K562 (cell line): ENCODE measurements around the gene FAM47B. TPM values are rescaled to one million over a fixed set of nuclear protein-coding genes. Genes with fewer than 3 reads are reported as not detected.

Experiments used
- ATAC-seq: fragments of 200-7000 bp; cut with Tn5 transposase; 3 replicates; pipeline ENCODE4 v1.9.1; 2020; ENCODE audit warnings: moderate library complexity
- Bru-seq: library from RNA; stranded (reverse); fragments of 400-500 nt; gene quantifications from one replicate; lab custom pipeline; 2021; lab: Mats Ljungman, UMichigan
- BruChase-seq, 2 experiments: library from RNA; stranded (reverse); fragments of 400-500 nt; gene quantifications; one replicate each; lab custom pipeline; 2021; lab: Mats Ljungman, UMichigan
- BruUV-seq: library from RNA; stranded (reverse); fragments of 400-500 nt; replicated peaks from 2 replicates; lab custom pipeline; 2021; lab: Mats Ljungman, UMichigan
- CTCF ChIA-PET: fragments of 300-600 bp; formaldehyde crosslinking; extraction: SDS; loops from one replicate; lab custom pipeline; 2021; ENCODE audit warnings: low intra/inter-chr PET ratio; lab: Yijun Ruan, JAX
- POLR2A ChIA-PET: fragments of 300-600, 350-650 bp; sonication (Branson Sonifier 250); formaldehyde crosslinking; extraction: SDS; loops from one replicate; lab custom pipeline; 2021; ENCODE audit warnings: antibody characterized with exemption, inconsistent platforms; lab: Yijun Ruan, JAX
- DNase-seq, 4 experiments: peaks; one replicate each; pipeline versions ENCODE4 v3.0.0 to v3.0.0-alpha.2; 2011 to 2018; ENCODE audit warnings: low spot score in 3 of 4, mixed read lengths in 3 of 4; ENCODE audit errors: extremely low read depth in 1 of 4
- FAIRE-seq: peaks from 2 replicates; lab custom pipeline; 2011; peaks lifted over from hg19 to GRCh38; lab: Jason Lieb, UNC
- H2AFZ ChIP-seq: 2 replicates; pipeline ENCODE4 v1.6.0; 2011; ENCODE audit warnings: low read depth, low read length, control low read depth, inconsistent platforms
- H3K27ac ChIP-seq: fragments of 200-600 bp; 3 replicates; pipeline ENCODE4 v1.8.0; 2011; ENCODE audit warnings: low read depth, mild to moderate bottlenecking, control low read depth, inconsistent platforms, low read length, moderate library complexity, mixed read lengths; ENCODE audit errors: extremely low read depth
- H3K27me3 ChIP-seq, 2 experiments: fragments of 300-600 bp in 1 of 2; 2 replicates in 1 of 2; 3 replicates in 1 of 2; pipeline versions ENCODE4 v1.6.0 to v1.8.0; 2011; ENCODE audit warnings: inconsistent platforms in 2 of 2, low read length in 2 of 2, mild to moderate bottlenecking in 1 of 2, mixed read lengths in 1 of 2, moderate library complexity in 1 of 2; ENCODE audit not compliant: control insufficient read depth in 2 of 2, insufficient read depth in 2 of 2
- H3K36me3 ChIP-seq: fragments of 300-600 bp; 3 replicates; pipeline ENCODE4 v1.8.0; 2011; ENCODE audit warnings: mild to moderate bottlenecking, low read length, inconsistent platforms; ENCODE audit not compliant: control insufficient read depth, insufficient read depth
- H3K4me1 ChIP-seq, 2 experiments: fragments of 200-600 bp in 1 of 2; replicated peaks in 1 of 2; 2 replicates in 1 of 2; 3 replicates in 1 of 2; pipeline versions ENCODE4 v1.5.1 to v1.8.0; 2011; ENCODE audit warnings: inconsistent platforms in 2 of 2, low read length in 2 of 2, mild to moderate bottlenecking in 1 of 2, mixed read lengths in 1 of 2, moderate library complexity in 1 of 2; ENCODE audit not compliant: control insufficient read depth in 2 of 2, insufficient read depth in 2 of 2
- H3K4me2 ChIP-seq: 2 replicates; pipeline ENCODE4 v1.6.1; 2011; ENCODE audit warnings: low read length, control low read depth, inconsistent platforms, mixed read lengths; ENCODE audit not compliant: insufficient read depth
- H3K4me3 ChIP-seq: fragments of 200-600 bp; sonication (generic), shearing (Covaris generic); 2 replicates; pipeline ENCODE4 v1.5.1; 2016; ENCODE audit warnings: control low read depth, inconsistent platforms
- H3K79me2 ChIP-seq: fragments of 200-600 bp; 3 replicates; pipeline ENCODE4 v1.8.0; 2011; ENCODE audit warnings: low read length, inconsistent platforms; ENCODE audit not compliant: control insufficient read depth, insufficient read depth
- H3K9ac ChIP-seq, 2 experiments: 2 replicates each; pipeline versions ENCODE4 v1.6.0 to v1.6.1; 2011; ENCODE audit warnings: low read depth in 2 of 2, low read length in 2 of 2, control low read depth in 1 of 2, inconsistent platforms in 1 of 2, mild to moderate bottlenecking in 1 of 2, mixed read lengths in 1 of 2; ENCODE audit not compliant: insufficient read depth in 1 of 2
- H3K9me1 ChIP-seq: one replicate; pipeline ENCODE4 v1.6.0; 2011; ENCODE audit warnings: inconsistent platforms, mild to moderate bottlenecking, low read length, moderate library complexity; ENCODE audit not compliant: control insufficient read depth, insufficient read depth
- H3K9me3 ChIP-seq: replicated peaks from 2 replicates; pipeline ENCODE4 v1.5.1; 2011; ENCODE audit warnings: low read depth, low read length, inconsistent platforms; ENCODE audit not compliant: control insufficient read depth, insufficient read depth
- H4K20me1 ChIP-seq: replicated peaks from 2 replicates; pipeline ENCODE4 v1.6.1; 2011; ENCODE audit warnings: low read length, inconsistent platforms, mixed read lengths; ENCODE audit not compliant: control insufficient read depth, insufficient read depth
- ARID1B ChIP-seq: fragments of 450-650 bp; IDR thresholded peaks from 2 replicates; pipeline ENCODE4 v1.6.1; 2016; ENCODE audit warnings: antibody characterized with exemption, mild to moderate bottlenecking, inconsistent platforms
- ATF1 ChIP-seq, 2 experiments: fragments of 450-650 bp in 1 of 2; IDR thresholded peaks; 2 replicates each; pipeline ENCODE4 v1.6.1; 2016; ENCODE audit warnings: missing compliant biosample characterization in 1 of 2, missing genetic modification characterization in 1 of 2
- BRF2 ChIP-seq: IDR thresholded peaks from 3 replicates; pipeline ENCODE4 v1.6.1; 2011; ENCODE audit warnings: borderline replicate concordance, mild to moderate bottlenecking; ENCODE audit not compliant: insufficient read length, insufficient read depth
- CBFB ChIP-seq: sonication (generic); formaldehyde crosslinking; IDR thresholded peaks from 2 replicates; pipeline ENCODE4 v1.4.0; 2020; ENCODE audit warnings: mild to moderate bottlenecking, missing genetic modification reagents
- FOXJ2 ChIP-seq: fragments of 200-800 bp; sonication (Bioruptor generic); IDR thresholded peaks from 2 replicates; pipeline ENCODE4 v1.6.1; 2016; ENCODE audit warnings: missing genetic modification characterization, missing compliant biosample characterization
- GABPA ChIP-seq: fragments of 200-800 bp; sonication (Bioruptor generic); conservative IDR thresholded peaks from 2 replicates; pipeline ENCODE4 v1.6.1; 2016; ENCODE audit warnings: low read depth, missing genetic modification characterization, missing compliant biosample characterization
- NCOA2 ChIP-seq, 2 experiments: fragments of 450-650 bp; IDR thresholded peaks; 2 replicates each; pipeline ENCODE4 v1.6.1; 2018; ENCODE audit warnings: mild to moderate bottlenecking in 2 of 2, moderate library complexity in 1 of 2; ENCODE audit not compliant: partially characterized antibody in 2 of 2
- SMARCE1 ChIP-seq: fragments of 450-650 bp; IDR thresholded peaks from 2 replicates; pipeline ENCODE4 v1.7.1; 2016; ENCODE audit warnings: mild to moderate bottlenecking
- TAF1 ChIP-seq: IDR thresholded peaks from 2 replicates; pipeline ENCODE4 v1.6.1; 2011; ENCODE audit warnings: mild to moderate bottlenecking, low read length, moderate library complexity; ENCODE audit not compliant: insufficient read depth, control insufficient read depth, severe bottlenecking; ENCODE audit errors: extremely low read depth
- TCF7 ChIP-seq: sonication (generic); IDR thresholded peaks from 2 replicates; pipeline ENCODE4 v1.6.1; 2016; ENCODE audit warnings: antibody characterized with exemption, borderline replicate concordance
- TSC22D4 ChIP-seq: fragments of 450-650 bp; IDR thresholded peaks from 2 replicates; pipeline ENCODE4 v1.6.1; 2016; ENCODE audit warnings: missing genetic modification characterization, missing biosample characterization, control low read depth
- ZNF143 ChIP-seq: sonication (generic); formaldehyde crosslinking; IDR thresholded peaks from 2 replicates; pipeline ENCODE4 v1.9.0; 2022; ENCODE audit warnings: mild to moderate bottlenecking, missing genetic modification reagents
- WGBS: fragments of 100-300 bp; shearing (Covaris generic); methylation state at CpG from one replicate; pipeline ENCODE4 v1.1.6; 2016; ENCODE audit warnings: low coverage, mixed read lengths; ENCODE audit not compliant: insufficient coverage; ENCODE audit errors: missing lambda C conversion rate; 5-methylcytosine and 5-hydroxymethylcytosine counted together
- in situ Hi-C: fragments of 300-500 bp; cut with MboI; formaldehyde crosslinking; loops from 4 replicates; pipeline ENCODE4 v1.15.0; 2018; ENCODE audit warnings: inconsistent platforms, mixed read lengths
- intact Hi-C: fragments of 100-400 bp; cut with micrococcal nuclease; formaldehyde crosslinking; loops from 2 replicates; pipeline ENCODE4 v1.14.2; 2022
- long read RNA-seq, 3 experiments: library from polyadenylated mRNA in 2 of 3; library from RNA in 1 of 3; unstranded in 2 of 3; stranded (forward) in 1 of 3; transcript quantifications; one replicate each; pipeline ENCODE4 v2.0.0, GENCODE V29; 2019 to 2022
- polyA minus RNA-seq, 3 experiments: library from RNA; depleted of rRNA, polyadenylated mRNA; stranded (reverse); fragments of >200 nt; gene quantifications; 2 replicates each; pipeline ENCODE4 v1.2.3, GENCODE V29; 2011
- polyA plus RNA-seq, 8 experiments: library from polyadenylated mRNA; depleted of rRNA in 4 of 8; stranded (reverse) in 5 of 8; unstranded in 3 of 8; fragments of >200 nt; fragmentation: Nextera tagmentation in 2 of 8; fragmentation: Illumina TruSeq in 1 of 8; extraction: Ambion mirVana in 2 of 8; extraction: Trizol in 1 of 8; gene quantifications; 2 replicates each; pipeline versions ENCODE4 v1.2.1 to v1.2.3, GENCODE V29; 2011 to 2014; ENCODE audit warnings: inconsistent platforms in 1 of 8, missing spikeins in 1 of 8
- total RNA-seq, 7 experiments: library from RNA; depleted of rRNA in 6 of 7; stranded (reverse); fragments of >200 nt in 6 of 7; fragmentation: Illumina TruSeq in 2 of 7; extraction: Trizol in 2 of 7; gene quantifications; 2 replicates each; pipeline versions ENCODE4 v1.2.1 to v1.2.3, GENCODE V29; 2011 to 2021; ENCODE audit warnings: low replicate concordance in 1 of 7
- TF ChIP-seq, protein P1 (sequence below): sonication (generic); formaldehyde crosslinking; IDR thresholded peaks from 2 replicates; pipeline ENCODE4 v1.8.1; 2023; ENCODE audit warnings: mild to moderate bottlenecking, missing genetic modification reagents
- TF ChIP-seq, protein P2 (sequence below), 2 experiments: fragments of 200-800 bp in 1 of 2; sonication (Bioruptor generic) in 1 of 2; sonication (generic) in 1 of 2; formaldehyde crosslinking in 1 of 2; IDR thresholded peaks in 1 of 2; conservative IDR thresholded peaks in 1 of 2; 2 replicates each; pipeline versions ENCODE4 v1.5.0 to v1.6.1; 2016 to 2020; ENCODE audit warnings: missing compliant biosample characterization in 1 of 2, missing genetic modification characterization in 1 of 2, missing genetic modification reagents in 1 of 2

FAM47B gene
- not detected in 2 replicates for total RNA-seq (2011; cell fraction: chromatin; rRNA removed; ENCODE audit: low replicate concordance)
- total RNA-seq (2011; cell fraction: nucleolus; rRNA removed), result not detected in 2 replicates
- not detected in 2 replicates for total RNA-seq (2011; cell fraction: nucleoplasm; rRNA removed)
- not detected in 2 replicates for total RNA-seq (2014; rRNA removed)
- total RNA-seq (2014; rRNA removed; fragmentation: Illumina TruSeq; extraction: Trizol), result not detected in 2 replicates
- not detected in 2 replicates for total RNA-seq (2015; rRNA removed; fragmentation: Illumina TruSeq; extraction: Trizol)
- not detected in 2 replicates for total RNA-seq (2021)
- polyA plus RNA-seq (2011; rRNA removed), result not detected in 2 replicates
- not detected in 2 replicates for polyA plus RNA-seq (2011; cell fraction: cytosol; rRNA removed)
- not detected in 2 replicates for polyA plus RNA-seq (2011; cell fraction: nucleus; rRNA removed)
- polyA plus RNA-seq (2012), result not detected in 2 replicates
- polyA plus RNA-seq (2014; fragmentation: Illumina TruSeq; extraction: Trizol), result not detected in 2 replicates
- not detected for polyA plus RNA-seq (2014; fragmentation: Nextera tagmentation; extraction: Ambion mirVana)
- polyA plus RNA-seq (2014; rRNA removed), result not detected in 2 replicates
- not detected in 2 replicates for polyA minus RNA-seq (2011; rRNA and poly(A)+ RNA removed)
- polyA minus RNA-seq (2011; cell fraction: cytosol; rRNA and poly(A)+ RNA removed), result not detected in 2 replicates
- polyA minus RNA-seq (2011; cell fraction: nucleus; rRNA and poly(A)+ RNA removed), result not detected in 2 replicates
- not detected for Bru-seq, nascent RNA
- not detected for BruChase-seq, experiment 1, labeled RNA remaining after a 2-hour chase
- BruChase-seq, experiment 2, labeled RNA remaining after a 6-hour chase, result not detected
- long read RNA-seq, experiment 1, result 0 reads
- long read RNA-seq, experiment 2, result 0 reads
- long read RNA-seq, experiment 3, result 0 reads

- no peak within 1 kb of the TSS for H3K27ac ChIP-seq
- CTCF ChIA-PET, result no interaction called here
- no peaks in the 10 kb centered on the region for H3K4me1 ChIP-seq
- FAIRE-seq (no peak), DNase-seq (no peak), ATAC-seq (no peak)
- H2AFZ ChIP-seq, result no peak within 1 kb of the TSS
- no peak within 1 kb of the TSS for H3K4me2 ChIP-seq
- intact Hi-C loops (no loop called here), in situ Hi-C loops (no loop called here)
- H3K36me3 ChIP-seq, result no peaks in the 10 kb centered on the region
- POLR2A ChIA-PET, result no interaction called here
- no peak within 1 kb of the TSS for H3K4me3 ChIP-seq
- 0% methylated on average over 9 of the region's 11 CpGs for WGBS
- H3K9ac ChIP-seq, result no peak within 1 kb of the TSS
- no peaks in the 10 kb centered on the region for H3K9me1 ChIP-seq
- H3K27me3 ChIP-seq, result no peaks in the 10 kb centered on the region
- no TSS peak for BruUV-seq
- no peaks in the 10 kb centered on the region for H3K9me3 ChIP-seq
- H4K20me1 ChIP-seq, result no peaks in the 10 kb centered on the region
- no peaks in the 10 kb centered on the region for H3K79me2 ChIP-seq
- TF ChIP-seq ZNF143 (no peak), TAF1 (no peak), ARID1B (no peak), CBFB (no peak), SMARCE1 (no peak), BRF2 (no peak), NCOA2 (IDR thresholded peaks at IDR 0.05; ENCODE audit: partially characterized antibody in 2 of 2) (no peak), FOXJ2 (tag) (no peak), ATF1 (CRISPR knock-in tag; IDR thresholded peaks at IDR 0.05) (no peak), ATF1 (tag; IDR thresholded peaks at IDR 0.05) (no peak), TSC22D4 (no peak), TCF7 (no peak), GABPA (tag) (no peak)
- TF ChIP-seq, protein P1, sequence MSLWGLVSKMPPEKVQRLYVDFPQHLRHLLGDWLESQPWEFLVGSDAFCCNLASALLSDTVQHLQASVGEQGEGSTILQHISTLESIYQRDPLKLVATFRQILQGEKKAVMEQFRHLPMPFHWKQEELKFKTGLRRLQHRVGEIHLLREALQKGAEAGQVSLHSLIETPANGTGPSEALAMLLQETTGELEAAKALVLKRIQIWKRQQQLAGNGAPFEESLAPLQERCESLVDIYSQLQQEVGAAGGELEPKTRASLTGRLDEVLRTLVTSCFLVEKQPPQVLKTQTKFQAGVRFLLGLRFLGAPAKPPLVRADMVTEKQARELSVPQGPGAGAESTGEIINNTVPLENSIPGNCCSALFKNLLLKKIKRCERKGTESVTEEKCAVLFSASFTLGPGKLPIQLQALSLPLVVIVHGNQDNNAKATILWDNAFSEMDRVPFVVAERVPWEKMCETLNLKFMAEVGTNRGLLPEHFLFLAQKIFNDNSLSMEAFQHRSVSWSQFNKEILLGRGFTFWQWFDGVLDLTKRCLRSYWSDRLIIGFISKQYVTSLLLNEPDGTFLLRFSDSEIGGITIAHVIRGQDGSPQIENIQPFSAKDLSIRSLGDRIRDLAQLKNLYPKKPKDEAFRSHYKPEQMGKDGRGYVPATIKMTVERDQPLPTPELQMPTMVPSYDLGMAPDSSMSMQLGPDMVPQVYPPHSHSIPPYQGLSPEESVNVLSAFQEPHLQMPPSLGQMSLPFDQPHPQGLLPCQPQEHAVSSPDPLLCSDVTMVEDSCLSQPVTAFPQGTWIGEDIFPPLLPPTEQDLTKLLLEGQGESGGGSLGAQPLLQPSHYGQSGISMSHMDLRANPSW (CRISPR knock-in tag), result no peak
- TF ChIP-seq, protein P2, sequence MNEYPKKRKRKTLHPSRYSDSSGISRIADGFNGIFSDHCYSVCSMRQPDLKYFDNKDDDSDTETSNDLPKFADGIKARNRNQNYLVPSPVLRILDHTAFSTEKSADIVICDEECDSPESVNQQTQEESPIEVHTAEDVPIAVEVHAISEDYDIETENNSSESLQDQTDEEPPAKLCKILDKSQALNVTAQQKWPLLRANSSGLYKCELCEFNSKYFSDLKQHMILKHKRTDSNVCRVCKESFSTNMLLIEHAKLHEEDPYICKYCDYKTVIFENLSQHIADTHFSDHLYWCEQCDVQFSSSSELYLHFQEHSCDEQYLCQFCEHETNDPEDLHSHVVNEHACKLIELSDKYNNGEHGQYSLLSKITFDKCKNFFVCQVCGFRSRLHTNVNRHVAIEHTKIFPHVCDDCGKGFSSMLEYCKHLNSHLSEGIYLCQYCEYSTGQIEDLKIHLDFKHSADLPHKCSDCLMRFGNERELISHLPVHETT (CRISPR knock-in tag; conservative IDR thresholded peaks at IDR 0.05 in 1 of 2, IDR thresholded peaks at IDR 0.05 in 1 of 2), result no peak
These were observed at the start of gene FAM47B for GRCh38 chrX:34942496-34942895. TSS of gene FAM47B (plus strand) at chrX:34942796. CDS start at chrX:34942832, 36 bp downstream.
